Measurements from ENCODE around the gene SLFN13. TPM values are rescaled to one million over a fixed set of nuclear protein-coding genes. Genes with fewer than 3 reads are reported as not detected.
"Not testable (repeated sequence)": the region's sequence is repeated elsewhere in the genome, so short reads cannot be mapped to it uniquely, and the experiment has no call there.

The SLFN13 gene
- total RNA-seq, 1 donor from 2014 or later: under 0.01 TPM

GRCh38 chr17:35433075-35433894 is 15.3 kb downstream of the SLFN13 start:
- no peak for FAIRE-seq
- DNase-seq (ENCODE audit: low spot score in 2 of 2): peak in 1 of 2 donors; percentile 29

GRCh38 chr17:35432176-35433074 is 16.1 kb downstream of the SLFN13 start, which contains the start of gene SLFN12:
TSS of gene SLFN12 (minus strand) at chr17:35432500. CDS start at chr17:35423028, 9,472 bp downstream.
- DNase-seq (ENCODE audit: low spot score in 2 of 2) (peak in 1 of 2 donors; percentile 20), FAIRE-seq (no peak)

- DNase-seq (ENCODE audit: low spot score in 2 of 2) (no peak), FAIRE-seq (no peak)
These were observed 18.9 kb downstream of the SLFN13 start for GRCh38 chr17:35429702-35430101.

- no peak for DNase-seq (ENCODE audit: low spot score in 2 of 2)
- FAIRE-seq: no peak
These were observed 20.3 kb downstream of the SLFN13 start for GRCh38 chr17:35428229-35428628.

- DNase-seq (ENCODE audit: low spot score in 2 of 2): no peak
- no peak for FAIRE-seq
These were observed 24.8 kb downstream of the SLFN13 start for GRCh38 chr17:35423761-35424160.

- not testable (repeated sequence) for FAIRE-seq
These were observed 27.5 kb downstream of the SLFN13 start for GRCh38 chr17:35421069-35421468.

GRCh38 chr17:35416659-35417058 is 31.9 kb downstream of the SLFN13 start:
- no peak for FAIRE-seq
- DNase-seq (ENCODE audit: low spot score in 2 of 2): no peak

More at GRCh38 chr17:35421069-35421468, 27.5 kb downstream of the SLFN13 start:
- not testable (repeated sequence) for DNase-seq (ENCODE audit: low spot score in 2 of 2)

- FAIRE-seq; DNase-seq (ENCODE audit: low spot score in 2 of 2): not testable (repeated sequence)
These were observed 33.9 kb downstream of the SLFN13 start for GRCh38 chr17:35414707-35415106.

GRCh38 chr17:35414247-35414646 is 34.3 kb downstream of the SLFN13 start:
- DNase-seq (ENCODE audit: low spot score in 2 of 2) (no peak), FAIRE-seq (no peak)

- FAIRE-seq (no peak), DNase-seq (ENCODE audit: low spot score in 2 of 2) (no peak)
These were observed 41.0 kb downstream of the SLFN13 start for GRCh38 chr17:35407531-35407930.

- FAIRE-seq (no peak), DNase-seq (ENCODE audit: low spot score in 2 of 2) (no peak)
These were observed 42.0 kb downstream of the SLFN13 start for GRCh38 chr17:35406568-35406967.

GRCh38 chr17:35404360-35404759 is 44.2 kb downstream of the SLFN13 start:
- no peak for DNase-seq (ENCODE audit: low spot score in 2 of 2)
- no peak for FAIRE-seq

GRCh38 chr17:35393783-35394182 is 54.8 kb downstream of the SLFN13 start:
- FAIRE-seq; DNase-seq (ENCODE audit: low spot score in 2 of 2): not testable (repeated sequence)

GRCh38 chr17:35390663-35391062 is 57.9 kb downstream of the SLFN13 start:
- no peak for FAIRE-seq
- no peak for DNase-seq (ENCODE audit: low spot score in 2 of 2)

- DNase-seq (ENCODE audit: low spot score in 2 of 2) (no peak), FAIRE-seq (no peak)
These were observed 58.4 kb downstream of the SLFN13 start for GRCh38 chr17:35390156-35390555.

GRCh38 chr17:35387496-35387895 is 61.1 kb downstream of the SLFN13 start:
- DNase-seq (ENCODE audit: low spot score in 2 of 2) (no peak), FAIRE-seq (no peak)

Small RNA genes within 50 kb of the gene (small RNA-seq; reads per million reads assigned to genes)
- not detected for gene AC060766.5

Other genes with a start within 250 kb of the SLFN13 start
- 3.3 TPM for gene SLFN5, start 205.7 kb downstream of the SLFN13 start, total RNA-seq
- gene SLFN11, start 75.1 kb downstream of the SLFN13 start, total RNA-seq: 2.9 TPM
- 2.0 TPM for gene SLFN12, start 16.3 kb downstream of the SLFN13 start, total RNA-seq
- 0.41 TPM for gene SLFN12L, start 88.9 kb upstream of the SLFN13 start, total RNA-seq
- 0.41 TPM for gene SLFN14, start 112.1 kb upstream of the SLFN13 start, total RNA-seq
- gene PEX12, start 129.8 kb upstream of the SLFN13 start, total RNA-seq: 6.1 TPM
- 126 TPM for gene AP2B1, start 138.6 kb upstream of the SLFN13 start, total RNA-seq

Data from frontal cortex (tissue), 4 donors.